GM20431 (cell line): ENCODE data around the gene RPUSD1.
"Not testable (repeated sequence)": the region's sequence is repeated elsewhere in the genome, so short reads cannot be mapped to it uniquely, and the experiment has no call there.

Source experiments
- in situ Hi-C: fragments of 300-500 bp; cut with MseI, MboI; formaldehyde crosslinking; loops from one replicate; pipeline ENCODE4 v1.15.0; 2020; ENCODE audit warnings: low sequenced_read_pairs; ENCODE audit not compliant: unreplicated experiment

RPUSD1 gene

DNA sequence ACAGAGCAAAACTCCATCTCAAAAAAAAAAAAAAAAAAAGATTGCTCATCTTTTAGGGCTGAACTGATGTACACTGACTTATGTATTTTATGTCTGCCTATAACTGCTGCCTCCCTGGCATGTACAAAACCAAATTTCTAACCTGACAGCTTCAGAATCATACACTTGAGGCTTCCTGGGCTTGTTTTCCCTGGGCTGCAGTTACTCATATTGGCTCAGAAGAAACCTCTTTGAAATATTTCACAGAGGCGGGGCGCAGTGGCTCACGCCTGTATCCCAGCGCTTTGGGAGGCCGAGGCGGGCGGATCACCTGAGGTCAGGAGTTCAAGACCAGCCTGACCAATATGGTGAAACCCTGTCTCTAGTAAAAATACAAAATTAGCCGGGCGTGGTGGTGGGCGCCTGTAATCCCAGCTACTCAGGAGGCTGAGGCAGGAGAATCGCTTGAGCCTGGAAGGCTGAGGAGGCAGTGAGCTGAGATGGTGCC lies 34.0 kb downstream of the RPUSD1 start:
- in situ Hi-C loops, result not testable (repeated sequence)

DNA sequence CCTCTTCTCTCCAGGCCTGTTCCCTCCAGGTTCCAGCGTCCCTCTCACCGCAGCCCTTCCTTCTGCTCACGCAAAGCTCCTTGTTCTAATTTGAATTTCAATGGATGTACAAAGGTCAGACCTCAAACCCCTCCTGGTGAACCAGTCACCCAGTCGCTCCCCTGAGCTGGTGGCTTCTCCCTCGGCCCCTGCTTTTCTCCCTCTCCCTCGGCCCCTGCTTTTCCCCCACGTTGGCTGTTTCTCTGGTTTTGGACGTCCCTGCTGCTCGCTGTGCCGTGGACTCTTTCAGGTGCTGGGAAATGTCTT lies 36.2 kb downstream of the RPUSD1 start:
- in situ Hi-C loops, result no loop called here

DNA sequence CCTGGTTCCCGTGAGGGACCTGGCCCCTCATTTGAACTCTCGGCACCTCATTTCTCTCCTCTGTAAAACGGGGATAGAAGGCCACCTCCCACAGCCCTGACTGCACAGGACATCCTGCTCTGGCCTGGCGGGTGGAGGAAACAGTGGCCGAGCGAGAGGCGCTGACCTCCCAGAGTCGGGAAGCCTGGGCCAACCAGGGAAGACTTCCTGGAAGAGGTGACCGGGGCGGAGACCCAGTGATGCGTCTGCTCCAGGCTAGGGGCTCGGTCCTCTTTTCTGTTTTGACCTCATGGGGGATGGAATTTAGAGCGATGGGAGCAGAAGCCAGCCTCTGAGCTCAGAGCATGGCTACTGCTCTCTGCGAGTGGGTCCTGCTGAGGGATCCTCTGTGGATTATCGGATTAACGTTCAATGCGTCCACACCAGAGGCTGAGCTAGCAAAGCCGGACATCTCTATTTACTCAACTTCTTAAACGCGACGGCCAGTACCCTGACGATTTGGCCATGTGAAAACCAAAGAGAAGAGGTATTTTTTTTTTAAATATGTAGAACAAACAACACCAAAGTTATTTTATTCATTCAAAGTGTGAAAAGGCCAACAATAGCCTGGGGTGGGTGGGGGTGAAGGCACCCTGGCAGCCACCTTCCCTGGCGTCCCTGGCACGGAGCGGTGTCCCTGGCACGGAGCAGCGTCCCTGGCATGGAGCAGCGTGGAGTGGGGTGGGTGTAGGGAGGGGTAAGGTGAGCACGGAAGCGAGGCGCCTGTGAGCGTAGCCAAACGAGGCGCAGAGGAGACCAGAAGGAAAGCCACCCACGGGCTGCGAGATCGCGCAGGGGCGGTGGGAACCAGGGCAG lies 36.8 kb downstream of the RPUSD1 start:
- in situ Hi-C loops, result no loop called here

GRCh38 chr16:750485-750884 lies 37.7 kb downstream of the RPUSD1 start:
- in situ Hi-C loops, result no loop called here

DNA sequence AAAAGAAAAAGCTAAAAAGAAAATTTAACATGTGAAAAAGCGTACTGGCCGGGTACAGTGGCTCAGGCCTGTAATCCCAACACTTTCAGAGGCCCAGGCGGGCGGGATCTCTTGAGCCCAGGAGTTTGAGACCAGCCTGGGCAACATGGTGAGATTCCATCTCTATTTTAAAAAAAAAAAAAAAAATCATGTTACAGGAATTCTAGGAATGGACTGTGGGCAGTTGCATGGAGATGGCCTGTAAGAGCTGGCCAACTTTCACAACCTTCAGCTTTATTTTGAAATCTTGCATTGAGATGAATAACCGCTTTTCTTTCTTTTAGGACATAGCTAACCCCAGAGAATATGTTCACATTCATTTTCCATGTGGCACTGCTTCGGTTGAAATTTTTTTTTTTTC lies 39.2 kb downstream of the RPUSD1 start:
- in situ Hi-C loops, result no loop called here

GRCh38 chr16:747978-748746 lies 40.0 kb downstream of the RPUSD1 start:
- in situ Hi-C loops, result no loop called here

DNA sequence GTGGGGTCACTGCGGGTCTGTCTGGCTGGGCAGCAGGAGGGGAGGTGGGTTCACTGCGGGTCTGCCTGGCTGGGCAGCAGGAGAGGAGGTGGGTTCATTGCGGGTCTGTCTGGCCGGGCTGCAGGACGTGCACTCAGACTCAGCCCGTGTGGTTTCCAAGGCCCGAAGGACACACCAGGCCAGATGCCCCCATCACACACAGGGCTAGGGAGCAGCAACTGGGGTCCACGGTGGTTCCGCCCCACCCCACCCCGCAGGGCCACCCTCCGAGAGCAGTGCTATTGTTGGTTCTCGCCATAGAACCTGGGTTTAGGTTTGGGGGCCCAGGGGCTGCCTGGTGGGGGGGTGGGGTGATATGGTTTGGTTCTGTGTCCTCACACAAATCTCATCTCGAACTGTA lies 41.5 kb downstream of the RPUSD1 start:
- in situ Hi-C loops, result no loop called here

DNA sequence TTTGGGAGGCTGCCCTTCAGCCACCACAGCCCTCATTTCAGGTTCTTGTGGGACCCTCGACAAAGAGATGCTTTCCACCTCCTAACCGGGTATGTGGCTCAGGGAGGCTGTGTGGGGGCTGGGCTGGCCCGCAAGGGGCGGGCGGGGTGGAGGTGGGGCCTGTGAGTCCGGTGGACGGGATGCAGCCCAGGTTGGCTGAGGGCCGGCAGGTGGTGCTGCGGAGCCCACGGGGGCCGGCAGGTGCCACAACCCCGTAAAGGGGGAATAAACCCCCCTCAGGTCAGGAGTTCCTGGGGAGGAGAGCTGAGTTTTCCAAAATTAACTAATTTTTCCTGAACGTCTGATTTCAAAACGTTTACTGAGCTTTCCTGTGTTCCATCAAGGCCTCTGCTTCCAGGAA lies 42.4 kb downstream of the RPUSD1 start:
- in situ Hi-C loops, result no loop called here

DNA sequence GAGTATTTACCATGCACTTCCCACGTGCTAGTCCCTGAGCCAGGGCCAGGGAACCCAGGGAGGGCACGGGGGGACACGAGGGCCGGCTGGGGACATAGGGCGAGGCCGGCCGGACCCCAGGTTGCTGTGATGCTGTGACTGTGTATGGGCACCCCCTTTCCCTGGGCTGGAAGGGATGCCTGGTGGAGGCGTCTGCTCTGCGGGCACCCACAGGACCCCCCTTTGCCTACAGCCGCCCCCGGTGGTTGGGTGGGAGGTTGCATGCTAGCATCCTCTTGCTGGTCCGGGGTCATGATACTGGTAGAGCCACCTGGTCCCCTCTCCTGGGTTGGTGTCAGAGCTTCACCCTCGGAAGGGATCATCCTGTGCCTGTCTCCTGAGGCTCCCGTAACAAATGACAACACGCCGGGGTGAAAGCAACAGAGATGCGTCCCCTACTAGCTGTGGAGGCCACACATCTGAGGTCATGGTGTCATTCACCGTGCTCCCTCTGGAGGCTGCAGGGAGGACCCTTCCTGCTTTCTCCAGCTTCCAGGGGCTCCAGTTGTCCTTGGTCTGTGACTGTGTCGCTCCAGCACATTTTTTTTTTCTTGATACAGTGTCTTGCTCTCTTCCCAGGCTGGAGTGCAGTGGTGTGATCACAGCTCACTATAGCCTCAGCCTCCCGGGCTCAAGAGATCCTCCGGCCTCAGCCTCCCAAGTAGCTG lies 44.2 kb downstream of the RPUSD1 start:
- in situ Hi-C loops, result no loop called here

- in situ Hi-C loops, result not testable (repeated sequence)
Measured at GRCh38 chr16:742894-743293, 45.3 kb downstream of the RPUSD1 start.

DNA sequence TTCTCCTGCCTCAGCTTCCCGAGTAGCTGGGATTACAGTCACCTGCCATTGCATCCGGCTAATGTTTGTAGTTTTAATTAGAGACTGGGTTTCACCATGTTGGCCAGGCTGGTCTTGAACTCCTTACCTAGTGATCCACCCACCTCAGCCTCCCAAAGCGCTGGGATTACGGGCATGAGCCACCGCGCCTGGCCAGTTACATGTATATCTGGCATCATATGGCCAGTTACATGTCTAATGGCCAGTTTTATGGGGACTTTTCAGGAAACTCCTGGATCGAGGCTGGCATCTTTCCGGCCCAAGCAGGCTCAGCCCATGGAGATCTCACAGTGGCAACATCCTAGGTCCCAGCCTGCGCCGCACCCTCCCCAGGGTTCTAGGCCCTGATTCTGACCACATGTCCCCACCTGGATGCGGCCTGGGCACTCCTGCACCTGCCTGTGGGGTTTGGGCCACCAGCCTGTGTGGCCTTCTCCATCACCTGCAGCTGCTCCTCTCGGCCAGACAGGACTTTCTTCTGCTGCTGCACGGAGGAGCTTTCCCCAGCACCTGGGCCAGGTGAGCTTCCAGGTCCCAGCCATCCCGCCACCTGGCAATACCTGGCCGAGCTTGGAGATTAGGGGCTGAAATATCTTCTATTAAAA lies 46.1 kb downstream of the RPUSD1 start:
- in situ Hi-C loops, result no loop called here

- in situ Hi-C loops, result no loop called here
Measured at GRCh38 chr16:740764-741505, 47.2 kb downstream of the RPUSD1 start, which contains the start of gene CIAO3. TSS of gene CIAO3 (minus strand) at chr16:740997. CDS start at chr16:740985, 12 bp downstream.

GRCh38 chr16:740459-740763 lies 47.8 kb downstream of the RPUSD1 start:
- in situ Hi-C loops, result no loop called here

DNA sequence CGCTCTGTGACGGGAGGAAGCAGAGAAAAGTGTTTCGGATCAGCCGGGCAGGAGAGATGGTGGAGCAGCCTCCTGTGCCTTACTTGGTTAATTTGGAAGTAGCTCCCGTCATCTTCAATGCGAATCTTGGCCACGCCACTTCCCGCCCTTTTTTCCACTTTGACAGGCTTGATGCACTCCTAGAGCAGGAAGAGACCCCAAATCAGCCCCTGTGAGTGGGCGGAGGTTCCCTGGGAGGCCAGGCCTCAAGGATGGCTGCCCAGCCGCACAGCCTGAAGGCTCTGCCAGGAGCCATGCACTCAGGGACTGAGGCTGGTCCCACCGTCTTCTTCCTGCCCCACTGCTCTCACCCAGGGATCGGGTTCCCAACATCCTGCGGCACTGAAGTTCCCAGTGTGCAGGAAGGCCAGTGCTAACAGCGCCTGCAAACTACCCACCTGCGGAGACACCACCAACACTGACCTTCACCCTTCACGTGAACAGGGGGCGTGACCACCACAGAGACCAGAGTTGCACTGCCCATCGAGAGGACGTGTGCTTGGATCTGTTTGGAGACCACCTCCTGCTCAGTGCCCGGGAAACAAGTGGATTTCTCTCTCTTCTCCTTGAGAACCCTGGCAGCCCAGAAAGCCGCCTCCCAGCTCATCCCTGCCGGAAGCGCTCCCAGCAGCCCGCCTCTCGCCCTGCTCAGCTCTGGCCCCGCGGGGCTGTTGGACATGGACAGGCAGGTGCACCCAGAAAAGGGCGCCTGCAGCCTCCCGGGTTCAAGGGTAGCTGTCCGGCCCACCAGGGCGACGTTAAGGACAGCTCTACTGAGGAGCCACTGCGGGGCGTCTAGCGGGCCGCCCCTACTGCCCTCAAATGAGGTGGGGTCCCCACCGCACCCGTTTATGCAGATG lies 48.4 kb downstream of the RPUSD1 start:
- in situ Hi-C loops, result no loop called here

DNA sequence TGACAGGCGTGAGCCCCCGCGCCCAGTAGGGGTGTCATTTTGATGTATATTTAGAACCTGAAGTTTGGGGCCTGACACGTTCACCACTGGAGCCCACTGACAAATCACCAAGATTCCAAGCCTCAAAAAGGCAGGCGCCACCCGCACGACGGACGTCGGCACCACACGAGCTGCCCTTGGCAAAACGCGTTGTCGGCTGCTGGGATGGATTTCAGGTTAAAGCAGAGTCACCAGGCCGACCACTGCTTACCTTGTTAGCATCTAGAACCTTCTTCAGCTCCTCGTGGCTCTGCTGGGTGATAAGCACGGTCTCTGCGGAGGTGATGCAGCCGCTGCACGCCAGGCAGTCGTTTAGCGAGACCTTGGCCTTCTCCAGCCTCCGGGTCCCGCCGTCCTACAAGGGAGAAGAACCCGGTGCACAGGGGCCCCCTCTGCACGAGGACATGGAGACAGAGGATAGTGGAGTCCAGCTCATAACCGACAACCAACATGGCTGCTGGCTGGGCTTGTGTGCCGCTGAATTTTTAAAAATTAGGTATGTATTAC lies 51.2 kb downstream of the RPUSD1 start:
- in situ Hi-C loops, result no loop called here

DNA sequence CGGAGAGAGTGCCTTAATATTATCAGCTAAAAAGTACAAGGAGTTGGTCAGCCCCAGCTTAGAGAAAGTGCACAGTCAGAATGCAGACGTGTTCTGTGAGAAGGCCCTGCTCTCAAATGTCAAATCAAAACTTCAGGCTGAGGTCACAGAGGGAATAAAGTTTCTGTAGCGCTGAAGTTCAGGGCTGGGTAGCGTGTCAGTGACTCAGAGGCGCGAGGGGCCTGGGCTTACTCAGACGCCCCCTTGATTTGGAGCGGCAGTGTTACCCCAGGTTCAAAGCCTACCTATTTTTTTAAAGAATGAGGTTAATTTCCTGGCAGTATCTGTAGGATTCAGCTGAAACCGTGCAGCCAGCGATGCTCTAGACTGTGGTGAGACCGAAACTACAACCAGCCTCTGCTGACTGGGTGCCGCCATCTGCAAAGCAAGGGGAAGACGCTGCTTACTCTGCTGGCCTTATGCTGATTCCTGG lies 52.2 kb downstream of the RPUSD1 start:
- in situ Hi-C loops, result no loop called here

GRCh38 chr16:734981-735881 lies 53.0 kb downstream of the RPUSD1 start:
- in situ Hi-C loops, result no loop called here
